Stimulated activated CD4-positive, alpha-beta T cell treated with anti-CD3 and anti-CD28 coated beads, Interleukin-2, amount 100 ng/mL, for 48 hours (primary cell): Measurements from ENCODE around the gene GRK6.

ENCODE experiments used
- DNase-seq, 2 donors: peaks; one replicate each; pipeline ENCODE4 v3.0.0-alpha.2; 2020

The GRK6 gene

GRCh38 chr5:177455036-177455660 lies 28.7 kb downstream of the GRK6 start:
- peak; percentile 91 to 95 for DNase-seq

DNA sequence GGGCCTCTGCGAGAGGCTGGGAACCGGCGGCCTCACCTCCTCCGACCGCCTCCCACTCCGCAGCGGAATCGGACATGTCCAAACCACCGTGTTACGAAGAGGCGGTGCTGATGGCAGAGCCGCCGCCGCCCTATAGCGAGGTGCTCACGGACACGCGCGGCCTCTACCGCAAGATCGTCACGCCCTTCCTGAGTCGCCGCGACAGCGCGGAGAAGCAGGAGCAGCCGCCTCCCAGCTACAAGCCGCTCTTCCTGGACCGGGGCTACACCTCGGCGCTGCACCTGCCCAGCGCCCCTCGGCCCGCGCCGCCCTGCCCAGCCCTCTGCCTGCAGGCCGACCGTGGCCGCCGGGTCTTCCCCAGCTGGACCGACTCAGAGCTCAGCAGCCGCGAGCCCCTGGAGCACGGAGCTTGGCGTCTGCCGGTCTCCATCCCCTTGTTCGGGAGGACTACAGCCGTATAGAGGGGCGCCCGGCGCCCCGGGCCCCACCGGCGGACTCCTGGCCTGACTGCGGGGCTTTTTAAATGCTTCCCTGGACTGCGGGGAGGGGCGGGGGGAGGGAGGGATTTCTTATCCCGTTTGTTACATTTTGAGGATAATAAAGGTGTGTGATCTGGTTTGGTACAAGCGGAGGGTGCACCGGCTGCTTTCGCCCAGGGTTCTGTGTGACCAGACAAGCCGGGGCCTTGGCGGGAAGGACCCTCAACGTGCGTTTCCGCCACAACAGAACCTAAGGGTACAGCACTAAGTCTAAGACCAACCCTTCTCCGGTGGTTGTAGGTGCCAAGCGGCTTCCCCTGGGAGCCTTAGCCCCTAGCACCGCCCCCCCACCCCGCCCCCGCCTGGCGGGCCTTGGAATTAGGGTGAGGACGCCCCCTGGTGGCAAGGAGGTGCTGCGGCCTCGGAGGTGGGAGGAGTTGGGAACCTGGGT lies 29.4 kb downstream of the GRK6 start:
- DNase-seq, result peak; percentile 98 to 99

DNA sequence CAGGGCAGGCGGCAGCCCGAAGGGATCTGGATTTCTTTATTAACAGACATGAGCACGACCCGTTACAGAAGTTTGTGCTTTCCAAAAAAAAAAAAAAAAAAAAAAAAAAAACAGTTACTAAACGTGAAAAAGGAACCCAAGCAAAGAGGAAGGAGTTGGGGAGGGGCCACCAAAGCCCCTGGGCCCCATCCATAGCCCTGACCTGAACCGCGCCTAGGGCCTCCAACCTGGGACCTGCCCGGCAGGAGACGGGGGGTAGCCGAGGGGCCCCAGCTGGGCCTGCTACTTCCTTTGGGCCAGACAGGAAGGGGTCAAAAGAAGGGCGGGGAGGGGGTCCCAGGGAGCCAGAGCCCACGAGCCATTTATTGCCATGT lies 30.1 kb downstream of the GRK6 start:
- DNase-seq, result no peak

DNA sequence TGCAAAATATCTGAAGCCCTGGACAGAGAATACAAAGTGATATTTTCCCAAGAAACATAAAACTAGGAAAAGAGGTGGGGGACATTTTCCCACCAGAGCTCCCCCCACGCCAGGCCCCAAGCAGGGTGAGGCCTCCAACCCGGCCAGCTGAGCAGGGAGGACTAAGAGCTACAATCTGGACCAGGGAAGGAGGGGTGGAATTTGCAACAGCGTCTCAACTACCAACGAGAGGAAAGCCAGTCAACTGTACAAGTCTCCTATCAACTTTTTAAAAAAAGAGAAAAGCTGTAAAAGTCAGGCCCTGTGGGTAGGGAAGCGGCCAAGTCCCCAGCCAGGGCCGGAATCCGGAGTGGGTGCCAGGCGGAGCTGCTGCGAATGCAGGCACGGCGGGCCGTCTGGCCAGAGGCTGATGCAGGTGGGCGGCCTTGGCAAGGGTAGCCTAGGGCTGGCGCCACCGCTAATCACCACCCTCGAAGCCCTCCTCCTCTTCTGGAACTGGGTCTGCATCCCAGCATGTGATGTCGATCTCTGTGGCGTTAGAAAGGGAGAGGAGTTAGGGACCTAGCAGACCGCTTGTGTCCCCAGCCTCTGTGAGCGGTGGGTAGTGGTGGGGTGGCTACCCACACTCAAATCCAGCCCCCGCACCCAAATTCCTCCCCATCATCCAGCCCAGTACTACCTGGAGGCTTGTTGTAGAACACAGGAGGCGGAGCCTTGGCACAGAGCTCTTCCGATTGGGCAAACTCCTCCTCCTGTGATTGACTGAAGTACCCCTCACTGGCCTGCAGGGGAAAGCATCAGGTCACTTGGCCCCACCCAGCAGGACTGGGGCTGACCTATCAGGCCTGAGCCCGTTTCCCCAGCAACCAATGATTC lies 30.7 kb downstream of the GRK6 start:
- peak; percentile 50 to 56 for DNase-seq

- no peak for DNase-seq
Observed at GRCh38 chr5:177457852-177458681, 31.6 kb downstream of the GRK6 start.

DNA sequence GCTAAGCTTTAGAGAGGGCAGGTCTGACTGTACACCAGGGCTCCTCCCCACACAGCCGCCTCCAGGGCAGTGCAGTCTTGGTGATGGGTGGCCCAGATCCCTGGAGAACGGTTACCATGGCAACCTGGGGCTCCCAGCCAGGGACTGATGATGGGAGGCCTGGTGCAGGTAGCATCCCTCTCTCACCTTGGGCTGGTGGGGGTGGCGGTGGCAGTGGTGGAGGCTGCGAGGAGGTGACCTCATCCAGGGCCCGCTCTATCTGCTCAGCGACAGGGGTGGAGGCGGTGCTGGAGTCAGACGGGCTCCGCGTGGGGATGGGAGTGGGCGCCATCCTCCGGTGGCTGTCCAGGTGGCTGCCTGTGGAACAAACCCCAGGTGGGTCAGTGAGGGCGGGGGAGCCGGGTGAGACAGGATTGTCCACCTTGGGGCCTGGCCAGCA lies 32.5 kb downstream of the GRK6 start:
- DNase-seq, result no peak

GRCh38 chr5:177459357-177459756 lies 32.9 kb downstream of the GRK6 start:
- DNase-seq, result no peak

- no peak for DNase-seq
Observed at GRCh38 chr5:177459819-177460628, 33.5 kb downstream of the GRK6 start.

DNA sequence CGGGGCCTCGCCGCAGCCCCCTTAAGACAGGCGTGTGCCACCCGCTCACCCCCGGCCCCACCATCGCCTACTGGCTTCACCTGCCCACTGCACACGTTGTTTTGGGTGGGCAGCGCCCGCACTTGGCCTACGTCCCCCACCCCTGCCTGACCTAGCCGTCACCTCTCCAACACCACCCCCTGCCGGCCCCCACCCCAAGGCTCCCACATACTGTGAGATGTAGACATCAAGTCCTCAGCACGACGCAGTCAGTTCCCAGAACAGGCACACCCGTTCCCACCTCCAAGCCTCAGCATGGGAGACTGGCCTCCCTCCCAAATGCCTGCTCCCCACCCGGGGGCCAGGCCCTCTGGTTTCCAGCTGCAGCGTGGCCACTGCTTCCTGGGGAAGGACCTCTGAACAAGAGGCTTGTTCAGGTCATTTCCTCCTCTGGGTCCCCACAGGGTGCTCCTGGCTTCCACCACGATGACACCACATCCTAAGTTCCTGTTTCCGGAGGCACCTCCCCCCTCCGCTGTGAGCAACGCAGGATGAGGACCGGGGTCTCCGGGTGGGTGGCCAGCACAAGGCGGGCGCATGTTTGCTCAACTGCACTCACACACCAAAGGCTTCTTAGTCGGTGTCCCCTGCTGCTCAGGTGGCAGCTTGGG lies 35.7 kb downstream of the GRK6 start:
- no peak for DNase-seq

- no peak for DNase-seq
Observed at GRCh38 chr5:177465044-177465443, 38.6 kb downstream of the GRK6 start.

DNA sequence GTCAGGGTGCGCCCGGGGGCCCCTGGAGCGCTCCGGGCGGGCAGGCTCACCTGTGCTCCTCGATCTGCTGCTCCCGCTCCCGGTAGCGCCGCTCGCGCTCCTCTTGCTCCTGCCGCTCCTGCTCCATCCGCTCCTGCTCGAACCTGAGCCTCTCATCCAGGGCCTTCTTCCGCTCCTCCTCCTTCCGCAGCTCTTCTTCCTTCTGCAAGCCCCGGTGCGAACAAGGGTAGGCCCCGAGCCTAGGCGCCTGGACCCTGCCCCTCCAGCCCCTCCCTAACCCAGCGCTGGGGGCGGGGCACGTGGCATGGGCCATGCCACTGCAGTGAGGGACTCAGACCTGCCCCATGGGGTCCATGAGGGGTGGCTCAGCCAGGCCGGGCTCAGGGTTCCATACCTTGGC lies 40.4 kb downstream of the GRK6 start:
- DNase-seq, result no peak

DNA sequence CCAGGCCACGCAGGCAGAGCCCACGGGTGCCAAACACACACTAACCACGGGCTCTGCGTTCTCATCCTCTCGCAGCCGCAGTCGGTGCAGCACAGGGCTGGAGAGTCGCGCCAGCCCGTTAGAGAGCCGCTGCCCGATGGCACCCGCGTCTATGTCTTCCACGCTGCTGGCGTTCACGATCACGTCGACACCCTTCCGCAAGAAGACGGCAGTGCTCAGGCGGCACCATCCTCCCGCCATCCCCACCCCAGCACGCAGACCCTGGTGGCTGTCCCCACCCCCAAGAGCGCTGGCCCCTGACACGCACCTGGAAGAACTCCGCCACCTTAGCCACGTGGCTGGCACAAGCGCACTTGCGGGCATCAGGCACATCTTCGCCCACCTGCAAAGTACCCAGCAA lies 41.0 kb downstream of the GRK6 start:
- DNase-seq, result no peak

DNA sequence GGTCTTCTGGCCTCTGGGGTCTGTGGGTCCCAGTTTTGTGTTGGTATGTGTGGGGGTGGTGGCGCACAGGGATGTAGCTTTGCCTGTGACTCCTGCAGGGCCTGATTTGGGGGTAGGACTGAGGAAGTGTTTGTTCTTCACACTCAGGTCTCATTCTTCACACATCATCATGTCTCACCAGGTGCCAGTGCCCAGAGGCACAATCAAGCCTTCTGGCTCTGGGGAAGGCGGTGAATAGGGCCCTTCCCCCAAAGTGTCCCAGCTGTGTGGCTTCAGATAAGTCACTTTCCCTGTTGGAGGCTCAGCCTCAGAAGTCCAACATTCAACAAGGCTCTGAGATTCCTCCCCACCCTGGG lies 41.8 kb downstream of the GRK6 start:
- no peak for DNase-seq

- DNase-seq, result no peak
Observed at GRCh38 chr5:177468685-177469628, 42.5 kb downstream of the GRK6 start.

- DNase-seq, result no peak
Observed at GRCh38 chr5:177469750-177470525, 43.5 kb downstream of the GRK6 start.

DNA sequence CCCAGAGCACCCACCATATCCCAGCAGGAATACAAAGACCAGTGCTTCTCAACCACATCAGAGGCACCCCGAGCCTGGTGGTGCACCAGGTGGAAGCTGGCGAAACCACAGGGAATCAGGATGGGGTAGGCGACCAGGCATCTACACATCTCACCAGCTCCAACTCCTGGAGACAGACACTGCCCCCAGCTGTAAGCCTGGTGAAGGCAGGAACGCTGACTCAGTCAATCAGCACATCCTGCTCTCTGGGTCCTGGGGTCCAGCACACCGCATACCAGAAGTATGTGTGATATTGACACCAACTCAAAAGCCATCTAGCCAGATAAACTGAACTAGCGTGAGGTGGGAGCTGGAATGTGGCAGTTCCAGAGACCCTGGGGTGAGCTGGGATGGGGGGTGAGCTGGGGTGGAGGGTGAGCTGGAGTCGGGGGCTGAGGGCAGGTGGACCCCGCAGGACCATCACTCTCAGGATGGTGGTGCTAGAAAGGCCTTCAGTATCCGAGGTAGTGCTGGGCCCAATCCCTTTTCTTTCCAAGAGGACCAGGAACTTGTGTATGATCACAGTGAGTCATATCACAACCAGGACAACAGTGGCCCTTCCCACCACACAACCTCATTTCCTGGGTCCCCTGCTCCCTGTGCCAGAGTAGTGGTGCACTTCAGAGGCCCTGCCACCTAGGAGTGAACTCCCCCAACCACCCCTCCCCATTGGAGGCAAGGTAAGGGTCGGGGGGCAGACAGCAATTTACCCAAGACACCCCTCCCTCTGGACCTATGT lies 44.5 kb downstream of the GRK6 start:
- DNase-seq, result no peak

DNA sequence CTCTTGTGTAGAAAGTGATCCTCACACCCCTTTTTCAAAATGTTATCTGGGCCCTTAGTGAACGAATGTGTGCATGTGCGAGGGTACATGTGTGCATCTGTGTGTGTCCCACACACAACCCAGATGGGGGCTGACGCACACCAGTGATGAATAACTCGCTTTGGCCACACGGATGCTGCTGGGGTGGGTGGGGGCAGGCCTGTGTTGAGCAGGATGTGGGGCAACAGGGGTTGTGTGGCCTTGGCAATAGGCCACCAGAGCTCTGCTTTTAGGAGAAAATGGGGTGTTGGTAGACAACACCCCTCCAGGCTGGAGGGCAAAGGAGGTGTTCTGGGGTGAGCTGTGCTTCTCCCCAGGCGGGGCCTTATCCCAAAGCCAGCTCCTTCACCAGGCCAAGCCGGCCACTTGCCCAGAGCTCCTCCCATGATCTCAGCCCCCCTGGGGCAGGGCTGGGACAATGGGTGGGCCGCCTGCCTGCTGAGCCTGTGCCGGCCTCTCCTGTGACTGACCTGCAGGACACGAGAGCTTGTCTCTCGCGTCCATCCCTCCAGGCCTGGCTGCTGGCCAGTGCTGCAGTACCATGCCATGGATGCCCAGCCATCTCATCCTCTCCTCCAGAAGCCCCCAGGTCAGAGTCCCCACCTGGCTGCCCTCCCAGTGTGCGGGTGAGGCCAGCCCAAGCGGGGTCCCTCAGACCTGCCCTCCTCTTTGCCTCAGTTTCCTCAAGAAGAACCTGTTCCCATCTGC lies 45.3 kb downstream of the GRK6 start:
- DNase-seq, result no peak
